ENCODE results near the gene MTERF1.

DNA sequence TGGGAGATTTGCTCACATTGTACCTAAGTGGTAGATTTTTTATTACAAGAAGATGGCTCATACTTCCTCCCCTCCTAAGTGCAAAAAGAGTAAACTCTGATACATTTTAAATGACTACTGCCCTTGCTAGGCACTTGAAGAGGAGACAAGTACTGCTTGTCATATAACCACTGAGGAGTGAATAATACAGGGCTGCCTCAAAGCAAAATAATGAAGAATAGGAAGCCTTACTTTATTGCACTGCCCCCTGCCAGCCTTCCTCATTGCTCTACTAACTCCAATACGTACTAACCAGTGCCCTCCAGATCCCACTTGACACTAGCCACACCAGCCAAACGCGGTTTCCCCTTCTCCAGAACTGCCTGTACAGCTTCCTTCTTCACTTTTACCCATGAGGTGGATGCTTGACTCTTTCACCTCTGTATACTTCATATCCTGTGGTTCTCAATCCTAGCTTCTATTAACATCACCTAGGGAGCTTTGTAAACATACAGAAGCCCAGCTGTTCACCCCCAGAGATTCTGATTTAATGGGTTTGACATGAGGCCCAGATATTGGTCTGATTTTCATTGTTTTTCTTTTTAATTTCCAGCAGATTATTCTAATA is 11.7 kb upstream of the MTERF1 start:
- no peak for TF ChIP-seq TCF7L2 (IDR thresholded peaks at IDR 0.05; ENCODE audit: low read depth, low read length)
- TF ChIP-seq, protein P1, sequence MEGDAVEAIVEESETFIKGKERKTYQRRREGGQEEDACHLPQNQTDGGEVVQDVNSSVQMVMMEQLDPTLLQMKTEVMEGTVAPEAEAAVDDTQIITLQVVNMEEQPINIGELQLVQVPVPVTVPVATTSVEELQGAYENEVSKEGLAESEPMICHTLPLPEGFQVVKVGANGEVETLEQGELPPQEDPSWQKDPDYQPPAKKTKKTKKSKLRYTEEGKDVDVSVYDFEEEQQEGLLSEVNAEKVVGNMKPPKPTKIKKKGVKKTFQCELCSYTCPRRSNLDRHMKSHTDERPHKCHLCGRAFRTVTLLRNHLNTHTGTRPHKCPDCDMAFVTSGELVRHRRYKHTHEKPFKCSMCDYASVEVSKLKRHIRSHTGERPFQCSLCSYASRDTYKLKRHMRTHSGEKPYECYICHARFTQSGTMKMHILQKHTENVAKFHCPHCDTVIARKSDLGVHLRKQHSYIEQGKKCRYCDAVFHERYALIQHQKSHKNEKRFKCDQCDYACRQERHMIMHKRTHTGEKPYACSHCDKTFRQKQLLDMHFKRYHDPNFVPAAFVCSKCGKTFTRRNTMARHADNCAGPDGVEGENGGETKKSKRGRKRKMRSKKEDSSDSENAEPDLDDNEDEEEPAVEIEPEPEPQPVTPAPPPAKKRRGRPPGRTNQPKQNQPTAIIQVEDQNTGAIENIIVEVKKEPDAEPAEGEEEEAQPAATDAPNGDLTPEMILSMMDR (IDR thresholded peaks at IDR 0.05), result no peak
- TF ChIP-seq POLR2AphosphoS5 (IDR thresholded peaks at IDR 0.05; ENCODE audit: low read depth, low read length), result no peak
